ENCODE results near the gene ZBTB20.

DNA sequence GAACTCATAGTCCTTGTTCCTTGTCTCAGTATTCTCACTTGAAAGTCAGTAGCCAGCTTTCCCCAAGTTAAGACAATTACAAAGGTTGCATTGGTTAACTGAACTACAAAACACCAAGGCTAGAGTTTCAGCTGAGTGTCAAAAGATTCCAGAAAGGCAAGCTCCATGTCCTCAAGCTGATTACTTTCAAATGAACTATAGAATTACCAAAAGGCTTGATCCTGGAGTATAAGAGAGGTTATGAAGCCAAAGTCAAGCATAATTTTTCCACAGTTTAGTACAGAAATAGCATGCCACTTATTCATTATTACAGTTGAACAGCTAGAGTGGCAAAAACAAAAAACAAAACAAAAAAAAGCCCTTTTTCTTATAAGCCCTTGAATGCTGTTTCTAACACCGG is 51.9 kb downstream of the ZBTB20 start:
- TF ChIP-seq, protein P1, sequence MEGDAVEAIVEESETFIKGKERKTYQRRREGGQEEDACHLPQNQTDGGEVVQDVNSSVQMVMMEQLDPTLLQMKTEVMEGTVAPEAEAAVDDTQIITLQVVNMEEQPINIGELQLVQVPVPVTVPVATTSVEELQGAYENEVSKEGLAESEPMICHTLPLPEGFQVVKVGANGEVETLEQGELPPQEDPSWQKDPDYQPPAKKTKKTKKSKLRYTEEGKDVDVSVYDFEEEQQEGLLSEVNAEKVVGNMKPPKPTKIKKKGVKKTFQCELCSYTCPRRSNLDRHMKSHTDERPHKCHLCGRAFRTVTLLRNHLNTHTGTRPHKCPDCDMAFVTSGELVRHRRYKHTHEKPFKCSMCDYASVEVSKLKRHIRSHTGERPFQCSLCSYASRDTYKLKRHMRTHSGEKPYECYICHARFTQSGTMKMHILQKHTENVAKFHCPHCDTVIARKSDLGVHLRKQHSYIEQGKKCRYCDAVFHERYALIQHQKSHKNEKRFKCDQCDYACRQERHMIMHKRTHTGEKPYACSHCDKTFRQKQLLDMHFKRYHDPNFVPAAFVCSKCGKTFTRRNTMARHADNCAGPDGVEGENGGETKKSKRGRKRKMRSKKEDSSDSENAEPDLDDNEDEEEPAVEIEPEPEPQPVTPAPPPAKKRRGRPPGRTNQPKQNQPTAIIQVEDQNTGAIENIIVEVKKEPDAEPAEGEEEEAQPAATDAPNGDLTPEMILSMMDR (IDR thresholded peaks at IDR 0.05; ENCODE audit: insufficient read depth, low read length) = no peak
- TF ChIP-seq SPI1 (IDR thresholded peaks at IDR 0.05; ENCODE audit: borderline replicate concordance, low read depth) = no peak
- TF ChIP-seq POLR2AphosphoS5 (IDR thresholded peaks at IDR 0.05; ENCODE audit: low read depth) = no peak
